ENCODE data around the gene SELENOV.

- no peak for TF ChIP-seq CTCF (IDR thresholded peaks at IDR 0.05)
- TF ChIP-seq POLR2A (IDR thresholded peaks at IDR 0.05): no peak
Measured at GRCh38 chr19:39494661-39495060, 20.3 kb upstream of the SELENOV start.

All from Peyer's patch (tissue), 4 donors.